K562 (cell line): ENCODE results near the gene CRACDL. TPM values are rescaled to one million over a fixed set of nuclear protein-coding genes. Genes with fewer than 3 reads are reported as not detected.

Experiments used
- BCOR ChIP-seq: fragments of 450-650 bp; IDR thresholded peaks from 2 replicates; pipeline ENCODE4 v1.6.1; 2016
- CHD7 ChIP-seq: fragments of 200-600 bp; sonication (generic); IDR thresholded peaks from one replicate; pipeline ENCODE4 v1.6.1; 2012; ENCODE audit warnings: mild to moderate bottlenecking, low read depth, low read length, inconsistent platforms
- DACH1 ChIP-seq: fragments of 450-650 bp; IDR thresholded peaks from 2 replicates; pipeline ENCODE4 v1.6.1; 2018; ENCODE audit not compliant: partially characterized antibody
- DDX20 ChIP-seq: fragments of 450-650 bp; IDR thresholded peaks from 2 replicates; pipeline ENCODE4 v1.6.1; 2016; ENCODE audit warnings: missing genetic modification characterization, low read depth, mild to moderate bottlenecking, missing compliant biosample characterization, moderate library complexity
- DMBX1 ChIP-seq: fragments of 250-450 bp; sonication (Bioruptor Pico); IDR thresholded peaks from 2 replicates; pipeline ENCODE4 v1.8.0; 2022; ENCODE audit warnings: inconsistent platforms, mild to moderate bottlenecking, moderate library complexity, borderline replicate concordance
- HMGN3 ChIP-seq: IDR thresholded peaks from 2 replicates; pipeline ENCODE4 v1.6.1; 2011; ENCODE audit warnings: borderline replicate concordance, low read depth, mild to moderate bottlenecking, mixed read lengths, low read length; ENCODE audit not compliant: insufficient read length; ENCODE audit errors: extremely low read depth
- KHSRP ChIP-seq: fragments of 450-650 bp; IDR thresholded peaks from 2 replicates; pipeline ENCODE4 v1.6.1; 2017
- XRCC4 ChIP-seq: IDR thresholded peaks from one replicate; pipeline ENCODE4 v1.6.1; 2011; ENCODE audit not compliant: insufficient read depth, insufficient read length; ENCODE audit errors: extremely low read depth
- ZNF407 ChIP-seq: fragments of 450-650 bp; IDR thresholded peaks from 2 replicates; pipeline ENCODE4 v1.6.1; 2016; ENCODE audit warnings: low read depth
- polyA plus RNA-seq, 8 experiments: library from polyadenylated mRNA; depleted of rRNA in 4 of 8; stranded (reverse) in 5 of 8; unstranded in 3 of 8; fragments of >200 nt; fragmentation: Nextera tagmentation in 2 of 8; fragmentation: Illumina TruSeq in 1 of 8; extraction: Ambion mirVana in 2 of 8; extraction: Trizol in 1 of 8; gene quantifications; 2 replicates each; pipeline versions ENCODE4 v1.2.1 to v1.2.3, GENCODE V29; 2011 to 2014; ENCODE audit warnings: inconsistent platforms in 1 of 8, missing spikeins in 1 of 8
- total RNA-seq, 7 experiments: library from RNA; depleted of rRNA in 6 of 7; stranded (reverse); fragments of >200 nt in 6 of 7; fragmentation: Illumina TruSeq in 2 of 7; extraction: Trizol in 2 of 7; gene quantifications; 2 replicates each; pipeline versions ENCODE4 v1.2.1 to v1.2.3, GENCODE V29; 2011 to 2021; ENCODE audit warnings: low replicate concordance in 1 of 7

The CRACDL gene
- total and polyA plus RNA-seq, 9 of the 15 experiments (the other 6 are each of a cell fraction or from before 2014, with no cell fraction given) = not detected

- TF ChIP-seq CHD7 (no peak), KHSRP (no peak), XRCC4 (no peak), ZNF407 (no peak), DDX20 (tag) (no peak), HMGN3 (no peak), DACH1 (no peak), DMBX1 (no peak), BCOR (no peak)
Observed at GRCh38 chr2:98884658-98885057, 51.4 kb downstream of the CRACDL start (continued).
